ENCODE measurements around the gene JPH2. TPM values are rescaled to one million over a fixed set of nuclear protein-coding genes. Genes with fewer than 3 reads are reported as not detected.
A peak's percentile ranks its signal among the peaks of the same experiment; 100 is the strongest.

The JPH2 gene
- total RNA-seq, 1 donor from 2014 or later = 14.2 TPM

DNA sequence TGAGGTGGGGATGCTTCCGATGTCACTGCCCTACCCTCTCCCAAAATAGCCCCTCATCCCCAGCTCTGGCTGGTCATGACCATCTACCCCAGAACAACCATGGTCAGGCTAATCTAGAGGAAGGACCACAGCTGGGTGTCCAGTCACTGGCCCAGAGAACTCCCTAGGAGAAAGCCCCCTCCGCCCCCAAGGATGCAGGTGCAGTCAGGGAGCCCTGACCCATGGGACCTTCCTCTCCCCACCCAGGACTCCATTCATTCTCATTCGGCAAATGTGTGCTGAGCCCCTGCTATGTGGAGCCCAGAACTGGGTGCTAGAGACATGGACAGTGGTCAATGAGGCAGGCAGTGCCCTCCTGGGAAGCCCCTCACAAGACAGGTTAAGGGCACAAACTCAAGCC is 60.5 kb downstream of the JPH2 start:
- Mint-ChIP-seq H3K27me3 (ENCODE audit: unreplicated experiment) (no peaks in the 10 kb centered on the region), H3K4me1 (ENCODE audit: unreplicated experiment) (peaks cover 17% of the 10 kb centered on the region), H3K9me3 (ENCODE audit: unreplicated experiment) (no peaks in the 10 kb centered on the region), H3K36me3 (ENCODE audit: unreplicated experiment) (no peaks in the 10 kb centered on the region), H3K27ac (ENCODE audit: unreplicated experiment) (no peak overlapping the region), H3K4me3 (ENCODE audit: unreplicated experiment) (no peak overlapping the region)
- DNase-seq (ENCODE audit: extremely low spot score, unreplicated experiment) = no peak
- TF ChIP-seq, protein P1, sequence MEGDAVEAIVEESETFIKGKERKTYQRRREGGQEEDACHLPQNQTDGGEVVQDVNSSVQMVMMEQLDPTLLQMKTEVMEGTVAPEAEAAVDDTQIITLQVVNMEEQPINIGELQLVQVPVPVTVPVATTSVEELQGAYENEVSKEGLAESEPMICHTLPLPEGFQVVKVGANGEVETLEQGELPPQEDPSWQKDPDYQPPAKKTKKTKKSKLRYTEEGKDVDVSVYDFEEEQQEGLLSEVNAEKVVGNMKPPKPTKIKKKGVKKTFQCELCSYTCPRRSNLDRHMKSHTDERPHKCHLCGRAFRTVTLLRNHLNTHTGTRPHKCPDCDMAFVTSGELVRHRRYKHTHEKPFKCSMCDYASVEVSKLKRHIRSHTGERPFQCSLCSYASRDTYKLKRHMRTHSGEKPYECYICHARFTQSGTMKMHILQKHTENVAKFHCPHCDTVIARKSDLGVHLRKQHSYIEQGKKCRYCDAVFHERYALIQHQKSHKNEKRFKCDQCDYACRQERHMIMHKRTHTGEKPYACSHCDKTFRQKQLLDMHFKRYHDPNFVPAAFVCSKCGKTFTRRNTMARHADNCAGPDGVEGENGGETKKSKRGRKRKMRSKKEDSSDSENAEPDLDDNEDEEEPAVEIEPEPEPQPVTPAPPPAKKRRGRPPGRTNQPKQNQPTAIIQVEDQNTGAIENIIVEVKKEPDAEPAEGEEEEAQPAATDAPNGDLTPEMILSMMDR (IDR thresholded peaks at IDR 0.05) = no peak

DNA sequence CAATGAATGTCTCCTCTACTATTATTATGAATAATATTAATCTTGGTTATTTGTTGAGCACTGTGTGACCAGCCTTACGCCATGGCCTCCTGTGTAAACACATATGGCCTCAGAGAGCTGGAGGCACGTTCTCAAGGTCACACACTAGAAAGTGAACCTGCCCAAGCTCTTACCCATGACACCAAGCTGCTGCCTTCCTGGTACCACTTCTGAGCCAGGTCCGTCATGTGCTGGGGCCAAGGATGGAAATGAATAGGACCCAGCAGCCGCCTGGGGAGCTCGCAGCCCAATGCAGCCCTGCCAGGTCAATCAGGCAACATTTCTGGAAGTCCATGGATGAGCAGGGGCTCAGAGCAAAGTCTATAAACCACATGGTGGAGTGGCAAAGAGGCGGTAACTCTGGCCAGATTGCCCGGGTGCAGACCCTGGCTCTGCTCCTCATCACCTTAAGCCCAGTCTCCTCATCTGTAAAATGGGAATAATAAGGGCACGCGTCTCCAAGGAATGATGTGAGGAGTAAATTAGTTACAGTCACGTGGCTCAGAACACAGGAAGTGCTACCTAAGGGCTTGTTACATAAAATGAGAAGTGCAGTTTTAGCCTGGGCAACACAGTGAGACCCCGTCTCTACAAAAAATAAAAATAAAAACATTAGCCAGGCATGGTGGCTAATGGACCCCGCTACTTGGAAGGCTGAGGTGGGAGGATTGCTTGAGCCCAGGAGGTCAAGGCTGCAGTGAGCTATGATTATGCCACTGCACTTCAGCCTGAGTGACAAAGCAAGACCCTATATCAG is 61.5 kb downstream of the JPH2 start:
- Mint-ChIP-seq H3K4me1 (ENCODE audit: unreplicated experiment) (peaks cover 14% of the 10 kb centered on the region), H3K27ac (ENCODE audit: unreplicated experiment) (no peak overlapping the region), H3K36me3 (ENCODE audit: unreplicated experiment) (no peaks in the 10 kb centered on the region), H3K27me3 (ENCODE audit: unreplicated experiment) (no peaks in the 10 kb centered on the region), H3K9me3 (ENCODE audit: unreplicated experiment) (no peaks in the 10 kb centered on the region), H3K4me3 (ENCODE audit: unreplicated experiment) (no peak overlapping the region)
- TF ChIP-seq, protein P1 (IDR thresholded peaks at IDR 0.05) = no peak
- DNase-seq (ENCODE audit: extremely low spot score, unreplicated experiment) = no peak

GRCh38 chr20:44123874-44124535 is 63.0 kb downstream of the JPH2 start:
- no peak overlapping the region for H3K27ac Mint-ChIP-seq (ENCODE audit: unreplicated experiment)
- peaks cover 3% of the 10 kb centered on the region for H3K4me1 Mint-ChIP-seq (ENCODE audit: unreplicated experiment)
- DNase-seq (ENCODE audit: extremely low spot score, unreplicated experiment) = no peak
- TF ChIP-seq, protein P1 (IDR thresholded peaks at IDR 0.05) = no peak
- no peaks in the 10 kb centered on the region for H3K27me3 Mint-ChIP-seq (ENCODE audit: unreplicated experiment)
- no peaks in the 10 kb centered on the region for H3K9me3 Mint-ChIP-seq (ENCODE audit: unreplicated experiment)
- no peak overlapping the region for H3K4me3 Mint-ChIP-seq (ENCODE audit: unreplicated experiment)
- H3K36me3 Mint-ChIP-seq (ENCODE audit: unreplicated experiment) = no peaks in the 10 kb centered on the region

GRCh38 chr20:44123251-44123650 is 63.7 kb downstream of the JPH2 start:
- Mint-ChIP-seq H3K27me3 (ENCODE audit: unreplicated experiment) (no peaks in the 10 kb centered on the region), H3K4me1 (ENCODE audit: unreplicated experiment) (peaks cover 3% of the 10 kb centered on the region), H3K9me3 (ENCODE audit: unreplicated experiment) (no peaks in the 10 kb centered on the region), H3K4me3 (ENCODE audit: unreplicated experiment) (no peak overlapping the region), H3K36me3 (ENCODE audit: unreplicated experiment) (no peaks in the 10 kb centered on the region), H3K27ac (ENCODE audit: unreplicated experiment) (peak overlapping the region; percentile 54)
- DNase-seq (ENCODE audit: extremely low spot score, unreplicated experiment) = no peak
- TF ChIP-seq, protein P1 (IDR thresholded peaks at IDR 0.05) = no peak

- no peak overlapping the region for H3K27ac Mint-ChIP-seq (ENCODE audit: unreplicated experiment)
- DNase-seq (ENCODE audit: extremely low spot score, unreplicated experiment) = no peak
- no peak overlapping the region for H3K4me3 Mint-ChIP-seq (ENCODE audit: unreplicated experiment)
- TF ChIP-seq, protein P1 (IDR thresholded peaks at IDR 0.05) = no peak
- H3K36me3 Mint-ChIP-seq (ENCODE audit: unreplicated experiment) = no peaks in the 10 kb centered on the region
- H3K9me3 Mint-ChIP-seq (ENCODE audit: unreplicated experiment) = no peaks in the 10 kb centered on the region
- peaks cover 8% of the 10 kb centered on the region for H3K4me1 Mint-ChIP-seq (ENCODE audit: unreplicated experiment)
- no peaks in the 10 kb centered on the region for H3K27me3 Mint-ChIP-seq (ENCODE audit: unreplicated experiment)
Observed at GRCh38 chr20:44120676-44121425, 66.1 kb downstream of the JPH2 start.
